ENCODE data around the gene YJU2. TPM values are rescaled to one million over a fixed set of nuclear protein-coding genes. Genes with fewer than 3 reads are reported as not detected.

Gene YJU2
- total and polyA plus RNA-seq, 4 donors: 6.5 to 12.7 (median 10.3) TPM

GRCh38 chr19:4197228-4197624, 49.7 kb upstream of the YJU2 start:
- no peak for DNase-seq (ENCODE audit: low spot score)
- Histone ChIP-seq H3K4me1 (ENCODE audit: control insufficient read depth in 4 of 4, insufficient read depth in 4 of 4, low read length in 3 of 4) (no peaks in the 10 kb centered on the region), H3K9me3 (ENCODE audit: control insufficient read depth in 4 of 4, low read length in 3 of 4) (no peaks in the 10 kb centered on the region), H3K9ac (ENCODE audit: low read depth in 1 of 2, low read length in 2 of 2) (no peak overlapping the region), H3K27ac (ENCODE audit: low read depth in 1 of 2, low read length in 2 of 2) (no peak overlapping the region), H3K4me3 (ENCODE audit: low read depth in 1 of 3, low read length in 3 of 3) (no peak overlapping the region), H3K36me3 (ENCODE audit: control insufficient read depth in 4 of 4, insufficient read depth in 3 of 4, low read depth in 1 of 4, low read length in 3 of 4) (no peaks in the 10 kb centered on the region), H3K27me3 (ENCODE audit: control insufficient read depth in 4 of 4, insufficient read depth in 4 of 4, low read length in 3 of 4) (no peaks in the 10 kb centered on the region)
- no peak for TF ChIP-seq FOXA2 (IDR thresholded peaks at IDR 0.05)
- no peak for TF ChIP-seq YY1 (IDR thresholded peaks at IDR 0.05)
- no peak for TF ChIP-seq JUND (IDR thresholded peaks at IDR 0.05)
- TF ChIP-seq GABPA (IDR thresholded peaks at IDR 0.05 in 1 of 2, conservative IDR thresholded peaks at IDR 0.05 in 1 of 2): no peak
- TF ChIP-seq HNF4G (IDR thresholded peaks at IDR 0.05): no peak
- no peak for TF ChIP-seq REST (IDR thresholded peaks at IDR 0.05)
- TF ChIP-seq TAF1 (conservative IDR thresholded peaks at IDR 0.05): no peak
- TF ChIP-seq EGR1 (IDR thresholded peaks at IDR 0.05; ENCODE audit: low read depth in 2 of 2): no peak
- no peak for TF ChIP-seq MAX (IDR thresholded peaks at IDR 0.05)
- 81% methylated on average over 5 of the region's 5 CpGs for WGBS

GRCh38 chr19:4197625-4198466, 49.0 kb upstream of the YJU2 start:
- H3K4me3 ChIP-seq (ENCODE audit: low read depth in 1 of 3, low read length in 3 of 3): no peak overlapping the region
- no peaks in the 10 kb centered on the region for H3K9me3 ChIP-seq (ENCODE audit: control insufficient read depth in 4 of 4, low read length in 3 of 4)
- H3K4me1 ChIP-seq (ENCODE audit: control insufficient read depth in 4 of 4, insufficient read depth in 4 of 4, low read length in 3 of 4): no peaks in the 10 kb centered on the region
- TF ChIP-seq GABPA (IDR thresholded peaks at IDR 0.05 in 1 of 2, conservative IDR thresholded peaks at IDR 0.05 in 1 of 2): no peak
- no peak for TF ChIP-seq TAF1 (conservative IDR thresholded peaks at IDR 0.05)
- no peak for TF ChIP-seq RXRA (IDR thresholded peaks at IDR 0.05)
- no peak for TF ChIP-seq SP1 (IDR thresholded peaks at IDR 0.05)
- no peak for TF ChIP-seq HNF4A (conservative IDR thresholded peaks at IDR 0.05)
- no peak for TF ChIP-seq HNF4G (IDR thresholded peaks at IDR 0.05)
- TF ChIP-seq MAX (IDR thresholded peaks at IDR 0.05): no peak
- no peaks in the 10 kb centered on the region for H3K27me3 ChIP-seq (ENCODE audit: control insufficient read depth in 4 of 4, insufficient read depth in 4 of 4, low read length in 3 of 4)
- 19% methylated on average over 70 of the region's 70 CpGs for WGBS
- H3K36me3 ChIP-seq (ENCODE audit: control insufficient read depth in 4 of 4, insufficient read depth in 3 of 4, low read depth in 1 of 4, low read length in 3 of 4): no peaks in the 10 kb centered on the region
- no peak overlapping the region for H3K9ac ChIP-seq (ENCODE audit: low read depth in 1 of 2, low read length in 2 of 2)
- no peak overlapping the region for H3K27ac ChIP-seq (ENCODE audit: low read depth in 1 of 2, low read length in 2 of 2)
- DNase-seq (ENCODE audit: low spot score): no peak

GRCh38 chr19:4198467-4199126, 48.3 kb upstream of the YJU2 start:
- Histone ChIP-seq H3K36me3 (ENCODE audit: control insufficient read depth in 4 of 4, insufficient read depth in 3 of 4, low read depth in 1 of 4, low read length in 3 of 4) (no peaks in the 10 kb centered on the region), H3K27me3 (ENCODE audit: control insufficient read depth in 4 of 4, insufficient read depth in 4 of 4, low read length in 3 of 4) (no peaks in the 10 kb centered on the region)
- TF ChIP-seq GABPA (IDR thresholded peaks at IDR 0.05 in 1 of 2, conservative IDR thresholded peaks at IDR 0.05 in 1 of 2) (no peak), RXRA (IDR thresholded peaks at IDR 0.05) (no peak), YY1 (IDR thresholded peaks at IDR 0.05) (no peak), HNF4A (conservative IDR thresholded peaks at IDR 0.05) (no peak), JUND (IDR thresholded peaks at IDR 0.05) (no peak), FOXA2 (IDR thresholded peaks at IDR 0.05) (no peak), REST (IDR thresholded peaks at IDR 0.05) (no peak), ZBTB33 (IDR thresholded peaks at IDR 0.05) (no peak), ATF3 (IDR thresholded peaks at IDR 0.05) (no peak)

More at GRCh38 chr19:4198467-4199126, 48.3 kb upstream of the YJU2 start:
- no peak overlapping the region for H3K27ac ChIP-seq (ENCODE audit: low read depth in 1 of 2, low read length in 2 of 2)
- H3K4me3 ChIP-seq (ENCODE audit: low read depth in 1 of 3, low read length in 3 of 3): no peak overlapping the region
- no peaks in the 10 kb centered on the region for H3K9me3 ChIP-seq (ENCODE audit: control insufficient read depth in 4 of 4, low read length in 3 of 4)
- no peak for DNase-seq (ENCODE audit: low spot score)
- no peak overlapping the region for H3K9ac ChIP-seq (ENCODE audit: low read depth in 1 of 2, low read length in 2 of 2)
- WGBS: 22% methylated on average over 28 of the region's 28 CpGs
- H3K4me1 ChIP-seq (ENCODE audit: control insufficient read depth in 4 of 4, insufficient read depth in 4 of 4, low read length in 3 of 4): no peaks in the 10 kb centered on the region

All from liver (tissue), 9 donors.